ENCODE results near the gene LMNTD2.

The LMNTD2 gene

GRCh38 chr11:554428-555226, 5.9 kb downstream of the LMNTD2 start:
- Histone ChIP-seq H3K36me3 (ENCODE audit: control insufficient read depth, low read length) (no peaks in the 10 kb centered on the region), H3K27ac (ENCODE audit: low read depth, low read length) (no peak overlapping the region), H3K9me2 (replicated peaks; ENCODE audit: control insufficient read depth, low read length) (no peaks in the 10 kb centered on the region), H3K4me3 (ENCODE audit: low read length) (peak overlapping the region; percentile 41), H3F3A (ENCODE audit: control insufficient read depth, insufficient read depth) (no peaks in the 10 kb centered on the region), H3K79me2 (ENCODE audit: control insufficient read depth, low read length) (no peaks in the 10 kb centered on the region), H3K27me3 (ENCODE audit: control insufficient read depth, low read length) (peaks cover 32% of the 10 kb centered on the region), H4K20me1 (ENCODE audit: control insufficient read depth, insufficient read depth, low read depth, low read length) (no peaks in the 10 kb centered on the region), H3K4me1 (ENCODE audit: control insufficient read depth, low read length) (peaks cover 14% of the 10 kb centered on the region), H3K9me3 (ENCODE audit: control insufficient read depth, insufficient read depth, low read length) (no peaks in the 10 kb centered on the region), H3K4me2 (ENCODE audit: low read length) (peak overlapping the region; percentile 80)
- no peak for TF ChIP-seq EZH2phosphoT487 (IDR thresholded peaks at IDR 0.05; ENCODE audit: borderline replicate concordance, low read length)
- peak; percentile 59 for TF ChIP-seq CTCF (IDR thresholded peaks at IDR 0.05; ENCODE audit: low read depth, low read length, poor library complexity, severe bottlenecking)

GRCh38 chr11:553988-554340, 6.6 kb downstream of the LMNTD2 start:
- Histone ChIP-seq H3K9me2 (replicated peaks; ENCODE audit: control insufficient read depth, low read length) (no peaks in the 10 kb centered on the region), H3K36me3 (ENCODE audit: control insufficient read depth, low read length) (no peaks in the 10 kb centered on the region), H3K4me3 (ENCODE audit: low read length) (no peak overlapping the region), H3K79me2 (ENCODE audit: control insufficient read depth, low read length) (no peaks in the 10 kb centered on the region), H3K4me1 (ENCODE audit: control insufficient read depth, low read length) (peaks cover 21% of the 10 kb centered on the region), H3K27ac (ENCODE audit: low read depth, low read length) (no peak overlapping the region), H3K9me3 (ENCODE audit: control insufficient read depth, insufficient read depth, low read length) (no peaks in the 10 kb centered on the region), H4K20me1 (ENCODE audit: control insufficient read depth, insufficient read depth, low read depth, low read length) (no peaks in the 10 kb centered on the region), H3K27me3 (ENCODE audit: control insufficient read depth, low read length) (peaks cover 32% of the 10 kb centered on the region), H3K4me2 (ENCODE audit: low read length) (no peak overlapping the region), H3F3A (ENCODE audit: control insufficient read depth, insufficient read depth) (no peaks in the 10 kb centered on the region)
- TF ChIP-seq CTCF (IDR thresholded peaks at IDR 0.05; ENCODE audit: low read depth, low read length, poor library complexity, severe bottlenecking), result no peak
- no peak for TF ChIP-seq EZH2phosphoT487 (IDR thresholded peaks at IDR 0.05; ENCODE audit: borderline replicate concordance, low read length)

GRCh38 chr11:553083-553987, 7.2 kb downstream of the LMNTD2 start:
- no peaks in the 10 kb centered on the region for H3K79me2 ChIP-seq (ENCODE audit: control insufficient read depth, low read length)
- H3K9me3 ChIP-seq (ENCODE audit: control insufficient read depth, insufficient read depth, low read length), result no peaks in the 10 kb centered on the region
- no peak overlapping the region for H3K4me3 ChIP-seq (ENCODE audit: low read length)
- no peaks in the 10 kb centered on the region for H4K20me1 ChIP-seq (ENCODE audit: control insufficient read depth, insufficient read depth, low read depth, low read length)
- peaks cover 32% of the 10 kb centered on the region for H3K27me3 ChIP-seq (ENCODE audit: control insufficient read depth, low read length)
- no peaks in the 10 kb centered on the region for H3K9me2 ChIP-seq (replicated peaks; ENCODE audit: control insufficient read depth, low read length)
- TF ChIP-seq CTCF (IDR thresholded peaks at IDR 0.05; ENCODE audit: low read depth, low read length, poor library complexity, severe bottlenecking) (no peak), EZH2phosphoT487 (IDR thresholded peaks at IDR 0.05; ENCODE audit: borderline replicate concordance, low read length) (no peak)
- H3K27ac ChIP-seq (ENCODE audit: low read depth, low read length), result no peak overlapping the region
- no peaks in the 10 kb centered on the region for H3F3A ChIP-seq (ENCODE audit: control insufficient read depth, insufficient read depth)
- H3K4me1 ChIP-seq (ENCODE audit: control insufficient read depth, low read length), result peaks cover 23% of the 10 kb centered on the region
- H3K36me3 ChIP-seq (ENCODE audit: control insufficient read depth, low read length), result no peaks in the 10 kb centered on the region
- no peak overlapping the region for H3K4me2 ChIP-seq (ENCODE audit: low read length)

Data from DOHH2 (cell line).